BJ (cell line): ENCODE data around the gene HMGN3. TPM values are rescaled to one million over a fixed set of nuclear protein-coding genes. Genes with fewer than 3 reads are reported as not detected.

Experiments
- CTCF ChIA-PET: fragments of 350-600 bp; formaldehyde crosslinking; extraction: SDS; loops from one replicate; lab custom pipeline; 2021; ENCODE audit warnings: antibody characterized with exemption, inconsistent platforms; lab: Yijun Ruan, JAX
- POLR2A ChIA-PET: fragments of 300-600 bp; sonication (Branson Sonifier 250); formaldehyde crosslinking; extraction: SDS; loops from one replicate; lab custom pipeline; 2021; ENCODE audit warnings: antibody characterized with exemption; lab: Charles Lee
- DNase-seq: peaks from one replicate; pipeline ENCODE4 v3.0.0-alpha.2; 2011; ENCODE audit warnings: low read depth
- H3K27me3 ChIP-seq: 2 replicates; pipeline ENCODE4 v1.6.0; 2011; ENCODE audit warnings: low read length; ENCODE audit not compliant: control insufficient read depth, insufficient read depth
- H3K36me3 ChIP-seq: 2 replicates; pipeline ENCODE4 v1.5.1; 2011; ENCODE audit warnings: low read length; ENCODE audit not compliant: control insufficient read depth, insufficient read depth
- H3K4me3 ChIP-seq: 2 replicates; pipeline ENCODE4 v1.5.1; 2011; ENCODE audit warnings: low read depth, mild to moderate bottlenecking, control low read depth, low read length
- polyA plus RNA-seq: library from polyadenylated mRNA; depleted of rRNA; stranded (reverse); fragments of >200 nt; gene quantifications from 2 replicates; pipeline ENCODE4 v1.2.3, GENCODE V29; 2011; rRNA removed
- TF ChIP-seq, protein P1 (sequence below): IDR thresholded peaks from 2 replicates; pipeline ENCODE4 v1.5.1; 2011; ENCODE audit warnings: low read depth, mild to moderate bottlenecking, control low read depth, inconsistent platforms, low read length, moderate library complexity; ENCODE audit not compliant: insufficient read depth

HMGN3 gene
- polyA plus RNA-seq, 1 experiment = 10.3 TPM

DNA sequence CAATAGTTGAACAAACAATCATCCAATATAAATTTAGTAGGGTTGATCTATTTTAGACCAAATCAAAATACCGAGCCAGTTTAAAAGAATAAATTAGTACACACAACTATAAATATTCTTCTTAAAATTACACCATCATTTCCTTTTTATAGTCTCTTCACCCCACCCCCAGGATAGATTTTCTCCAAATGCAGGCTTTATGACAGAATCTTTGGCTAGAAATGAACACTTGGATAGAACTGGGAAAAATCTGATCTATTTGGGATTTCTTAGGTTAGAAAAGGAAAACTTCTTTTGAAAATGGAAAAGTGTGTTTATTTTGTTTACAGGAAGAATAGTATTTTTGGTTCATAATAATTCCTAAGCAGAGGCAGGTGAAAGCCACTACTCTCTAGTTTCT is 74.6 kb downstream of the HMGN3 start:
- POLR2A ChIA-PET = no interaction called here
- no peaks in the 10 kb centered on the region for H3K27me3 ChIP-seq

DNA sequence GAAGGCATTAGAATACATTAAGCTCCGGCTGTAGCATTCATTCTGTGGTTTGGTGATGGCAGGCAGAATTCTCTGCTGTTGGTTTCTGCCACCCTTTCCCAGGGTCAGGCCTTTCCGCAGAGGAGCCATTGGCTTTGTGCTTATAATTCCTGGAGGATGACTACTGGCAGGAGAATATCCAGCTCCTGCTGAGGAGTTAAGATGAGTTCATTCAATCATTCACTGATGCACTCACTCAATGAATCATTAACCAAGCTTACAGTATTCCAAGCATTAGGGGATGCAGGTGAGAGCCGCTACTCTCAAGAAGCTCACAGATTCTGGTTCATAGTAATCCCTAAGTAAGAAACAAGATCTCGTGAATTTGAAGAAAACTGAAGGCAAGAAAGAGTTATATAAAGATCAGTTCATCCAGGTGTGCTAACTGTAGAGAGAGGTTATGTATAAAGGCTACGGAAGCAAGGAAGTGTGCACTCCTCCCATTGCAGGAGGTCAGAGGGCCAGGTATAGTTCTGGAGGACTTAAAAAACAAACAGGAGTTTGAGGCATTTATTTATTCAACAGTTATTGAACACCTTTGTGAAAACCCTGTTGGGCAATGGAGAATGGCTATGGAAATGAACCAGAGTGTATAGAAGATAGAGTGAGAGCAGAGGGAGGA is 75.5 kb downstream of the HMGN3 start:
- H3K36me3 ChIP-seq = no peaks in the 10 kb centered on the region
- no peaks in the 10 kb centered on the region for H3K27me3 ChIP-seq
- DNase-seq = no peak
- POLR2A ChIA-PET = no interaction called here
- CTCF ChIA-PET = no interaction called here
- no peak overlapping the region for H3K4me3 ChIP-seq
- TF ChIP-seq, protein P1, sequence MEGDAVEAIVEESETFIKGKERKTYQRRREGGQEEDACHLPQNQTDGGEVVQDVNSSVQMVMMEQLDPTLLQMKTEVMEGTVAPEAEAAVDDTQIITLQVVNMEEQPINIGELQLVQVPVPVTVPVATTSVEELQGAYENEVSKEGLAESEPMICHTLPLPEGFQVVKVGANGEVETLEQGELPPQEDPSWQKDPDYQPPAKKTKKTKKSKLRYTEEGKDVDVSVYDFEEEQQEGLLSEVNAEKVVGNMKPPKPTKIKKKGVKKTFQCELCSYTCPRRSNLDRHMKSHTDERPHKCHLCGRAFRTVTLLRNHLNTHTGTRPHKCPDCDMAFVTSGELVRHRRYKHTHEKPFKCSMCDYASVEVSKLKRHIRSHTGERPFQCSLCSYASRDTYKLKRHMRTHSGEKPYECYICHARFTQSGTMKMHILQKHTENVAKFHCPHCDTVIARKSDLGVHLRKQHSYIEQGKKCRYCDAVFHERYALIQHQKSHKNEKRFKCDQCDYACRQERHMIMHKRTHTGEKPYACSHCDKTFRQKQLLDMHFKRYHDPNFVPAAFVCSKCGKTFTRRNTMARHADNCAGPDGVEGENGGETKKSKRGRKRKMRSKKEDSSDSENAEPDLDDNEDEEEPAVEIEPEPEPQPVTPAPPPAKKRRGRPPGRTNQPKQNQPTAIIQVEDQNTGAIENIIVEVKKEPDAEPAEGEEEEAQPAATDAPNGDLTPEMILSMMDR = no peak

More for the DNA sequence above, 74.6 kb downstream of the HMGN3 start:
- Histone ChIP-seq H3K36me3 (no peaks in the 10 kb centered on the region), H3K4me3 (no peak overlapping the region)
- CTCF ChIA-PET = no interaction called here
- TF ChIP-seq, protein P1 = no peak
- DNase-seq = no peak

DNA sequence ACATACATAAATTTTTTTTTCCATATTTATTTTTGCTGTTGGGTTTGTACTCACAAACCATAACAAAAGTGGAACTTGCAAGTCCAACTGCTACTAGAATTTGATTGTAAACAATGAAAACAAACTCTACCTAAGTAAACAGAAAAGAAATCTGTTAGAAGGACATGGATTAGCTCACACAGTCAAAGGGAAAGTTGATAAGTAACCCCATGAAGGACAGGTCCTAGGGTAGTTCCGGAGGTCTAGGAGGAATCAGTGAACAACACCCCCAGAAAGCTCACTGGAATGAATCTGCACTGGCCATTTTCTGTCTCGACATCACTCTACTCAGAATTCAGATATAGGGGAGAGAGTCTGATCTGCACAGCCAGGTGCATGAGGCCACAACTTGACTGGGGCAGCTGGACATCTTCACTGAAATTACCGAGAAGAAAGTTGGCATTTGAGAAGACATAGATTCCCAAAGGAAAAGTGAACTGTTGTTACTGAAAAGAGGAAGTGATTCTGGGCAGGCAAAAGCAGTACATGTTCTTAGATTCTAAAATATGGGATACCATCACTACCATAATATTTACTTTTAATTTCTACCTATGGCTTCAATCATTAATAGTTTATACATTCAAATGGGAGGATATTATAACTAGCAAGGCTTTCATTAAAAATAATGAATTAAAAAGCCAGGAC is 76.4 kb downstream of the HMGN3 start:
- TF ChIP-seq, protein P1 = no peak
- ChIA-PET CTCF (no interaction called here), POLR2A (no interaction called here)
- H3K4me3 ChIP-seq = no peak overlapping the region
- no peaks in the 10 kb centered on the region for H3K36me3 ChIP-seq
- DNase-seq = no peak
- H3K27me3 ChIP-seq = no peaks in the 10 kb centered on the region

DNA sequence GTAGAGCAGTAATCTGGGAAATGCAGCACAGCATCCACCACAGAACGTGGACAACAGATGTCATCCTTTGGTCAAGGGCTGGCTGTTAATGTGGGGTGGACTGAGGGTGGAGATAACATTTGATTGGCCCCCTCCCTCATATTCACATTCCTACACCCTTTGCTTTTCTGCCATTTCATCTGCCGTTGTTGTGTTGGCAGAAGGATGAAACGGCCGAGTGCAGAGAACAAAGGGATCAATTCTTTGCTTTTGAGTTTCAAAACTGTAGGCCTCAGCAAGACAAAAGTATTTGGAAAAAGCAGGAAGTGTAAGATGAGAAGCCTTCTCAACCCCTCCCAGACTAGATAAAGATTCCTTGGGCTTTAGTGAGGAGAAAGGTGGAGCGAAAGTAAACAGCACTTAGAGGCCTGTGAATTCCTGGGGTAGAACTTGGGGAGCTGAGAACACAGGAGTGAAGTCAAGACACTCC is 82.2 kb downstream of the HMGN3 start:
- TF ChIP-seq, protein P1 = no peak
- ChIA-PET CTCF (interaction anchor here (0.6 kb wide), 1 partner anchor 176 kb away, joined by 4 read pairs; no protein-coding TSS in a partner anchor), POLR2A (no interaction called here)
- DNase-seq = no peak
- 0 out of 2 replicates have a peak, but pooled peaks cover 1% of the 10 kb centered on the region for H3K27me3 ChIP-seq
- H3K36me3 ChIP-seq = no peaks in the 10 kb centered on the region
- H3K4me3 ChIP-seq = no peak overlapping the region

Other genes starting within 250 kb of the HMGN3 start
- 3.1 and 8.1 TPM in 2 replicates for gene PHIP, start 156.4 kb downstream of the HMGN3 start, polyA plus RNA-seq